Ovary (tissue), 3 donors: ENCODE data around the gene SIPA1L3.

ENCODE experiments used
- EP300 ChIP-seq: sonication (generic); formaldehyde crosslinking; IDR thresholded peaks from one replicate; pipeline ENCODE4 v1.6.1; 2017; ENCODE audit warnings: antibody characterized with exemption
- POLR2A ChIP-seq: fragments of 450-650 bp; IDR thresholded peaks from one replicate; pipeline ENCODE4 v1.6.1; 2017; ENCODE audit warnings: antibody characterized with exemption, mild to moderate bottlenecking, moderate library complexity
- TF ChIP-seq, protein P1 (sequence below), 3 donors: fragments of 450-650 bp in 2 of 3; fragments of 200-600 bp in 1 of 3; IDR thresholded peaks; one replicate each; pipeline versions ENCODE4 v1.5.1 to v1.8.0; 2016 to 2022; ENCODE audit warnings: antibody characterized with exemption in 3 of 3, mild to moderate bottlenecking in 1 of 3
- donor health status: DM: no; HTN: no; CAD: no.

DNA sequence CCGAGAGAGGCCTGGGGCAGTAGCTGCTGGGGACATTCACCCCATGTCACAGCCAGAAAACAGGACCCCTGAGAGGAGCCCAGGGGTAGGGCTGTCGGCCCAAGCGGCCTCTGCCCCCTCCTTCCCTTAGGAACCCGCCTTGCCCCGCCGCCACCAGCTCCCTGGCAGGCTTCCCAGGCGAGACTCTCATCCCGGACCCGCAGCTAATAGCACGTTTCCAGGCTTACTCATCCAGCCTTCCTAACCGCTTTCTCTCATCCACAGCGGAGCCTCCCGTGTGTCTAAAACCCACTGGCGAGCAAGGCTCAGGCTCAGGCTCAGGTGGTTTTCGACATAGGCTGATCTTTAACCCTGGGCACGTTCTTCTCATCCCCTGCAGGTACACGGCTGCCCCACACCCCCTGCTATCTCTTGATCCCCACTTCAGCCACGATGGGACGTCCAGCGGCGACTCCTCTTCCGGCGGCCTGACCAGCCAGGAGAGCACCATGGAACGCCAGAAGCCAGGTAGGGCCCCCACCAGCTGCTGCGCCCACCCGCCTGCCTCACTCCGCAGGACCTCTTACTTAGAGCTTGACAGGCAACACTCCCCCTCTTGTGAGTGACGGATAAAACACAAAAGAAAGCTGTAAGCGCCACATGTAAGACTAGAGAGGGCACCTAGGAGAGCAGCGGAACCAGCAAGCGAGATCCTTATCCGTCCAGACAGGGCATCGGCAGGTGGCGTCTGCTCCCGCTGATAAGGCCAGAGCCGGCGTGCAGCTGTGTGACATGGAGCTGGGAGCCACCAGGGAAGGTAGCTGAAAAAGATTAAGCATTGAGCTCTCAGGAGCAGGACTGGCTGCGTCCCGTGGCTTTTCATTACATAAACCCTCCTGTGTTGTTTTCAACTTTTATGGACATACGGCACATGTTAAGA is 245.7 kb downstream of the SIPA1L3 start:
- TF ChIP-seq, protein P1, sequence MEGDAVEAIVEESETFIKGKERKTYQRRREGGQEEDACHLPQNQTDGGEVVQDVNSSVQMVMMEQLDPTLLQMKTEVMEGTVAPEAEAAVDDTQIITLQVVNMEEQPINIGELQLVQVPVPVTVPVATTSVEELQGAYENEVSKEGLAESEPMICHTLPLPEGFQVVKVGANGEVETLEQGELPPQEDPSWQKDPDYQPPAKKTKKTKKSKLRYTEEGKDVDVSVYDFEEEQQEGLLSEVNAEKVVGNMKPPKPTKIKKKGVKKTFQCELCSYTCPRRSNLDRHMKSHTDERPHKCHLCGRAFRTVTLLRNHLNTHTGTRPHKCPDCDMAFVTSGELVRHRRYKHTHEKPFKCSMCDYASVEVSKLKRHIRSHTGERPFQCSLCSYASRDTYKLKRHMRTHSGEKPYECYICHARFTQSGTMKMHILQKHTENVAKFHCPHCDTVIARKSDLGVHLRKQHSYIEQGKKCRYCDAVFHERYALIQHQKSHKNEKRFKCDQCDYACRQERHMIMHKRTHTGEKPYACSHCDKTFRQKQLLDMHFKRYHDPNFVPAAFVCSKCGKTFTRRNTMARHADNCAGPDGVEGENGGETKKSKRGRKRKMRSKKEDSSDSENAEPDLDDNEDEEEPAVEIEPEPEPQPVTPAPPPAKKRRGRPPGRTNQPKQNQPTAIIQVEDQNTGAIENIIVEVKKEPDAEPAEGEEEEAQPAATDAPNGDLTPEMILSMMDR (IDR thresholded peaks at IDR 0.05), result no peak
- no peak for TF ChIP-seq POLR2A
- no peak for TF ChIP-seq EP300
